ENCODE data around the gene PTAFR. TPM values are rescaled to one million over a fixed set of nuclear protein-coding genes. Genes with fewer than 3 reads are reported as not detected.

PTAFR gene
- total and polyA plus RNA-seq, 8 donors, result 0.45 to 3.5 (median 1.9) TPM; not detected in 1

- Histone ChIP-seq H3K9me3 (no peaks in the 10 kb centered on the region), H3K36me3 (no peaks in the 10 kb centered on the region), H3K4me1 (peaks cover 0 to 14% (median 0%) of the 10 kb centered on the region in 4 donors), H3K27me3 (no peaks in the 10 kb centered on the region), H3K27ac (peak overlapping the region in 2 of 5 donors; percentile 57 to 58), H3K4me3 (no peak overlapping the region)
- WGBS, 5 donors, result 66 to 94% (median 79%) methylated on average over 7 of the region's 7 CpGs
- TF ChIP-seq CTCF (IDR thresholded peaks at IDR 0.05), result no peak
- no peak for DNase-seq
- intact Hi-C loops (cut with DNase I; ENCODE audit: low total_unique reads), result no loop called here
Observed at GRCh38 chr1:28139025-28139712, 37.3 kb downstream of the PTAFR start.

GRCh38 chr1:28136922-28137613 lies 39.4 kb downstream of the PTAFR start:
- no peak overlapping the region for H3K4me3 ChIP-seq
- no peak overlapping the region for H3K27ac ChIP-seq
- no peaks in the 10 kb centered on the region for H3K27me3 ChIP-seq
- intact Hi-C loops (cut with DNase I; ENCODE audit: low total_unique reads), result no loop called here
- WGBS, 5 donors, result 77 to 86% (median 86%) methylated on average over 4 of the region's 4 CpGs
- H3K4me1 ChIP-seq, result peaks cover 0 to 14% (median 0%) of the 10 kb centered on the region in 4 donors
- no peak for DNase-seq
- no peaks in the 10 kb centered on the region for H3K9me3 ChIP-seq
- H3K36me3 ChIP-seq, result no peaks in the 10 kb centered on the region
- TF ChIP-seq EP300 (IDR thresholded peaks at IDR 0.05) (no peak), POLR2A (IDR thresholded peaks at IDR 0.05) (no peak), CTCF (IDR thresholded peaks at IDR 0.05) (no peak), POLR2AphosphoS5 (IDR thresholded peaks at IDR 0.05) (no peak)

GRCh38 chr1:28136169-28136921 lies 40.1 kb downstream of the PTAFR start:
- intact Hi-C loops (cut with DNase I; ENCODE audit: low total_unique reads), result no loop called here
- TF ChIP-seq EP300 (IDR thresholded peaks at IDR 0.05) (no peak), POLR2AphosphoS5 (IDR thresholded peaks at IDR 0.05) (no peak), POLR2A (IDR thresholded peaks at IDR 0.05) (no peak), CTCF (IDR thresholded peaks at IDR 0.05) (no peak)
- Histone ChIP-seq H3K4me1 (peaks cover 0 to 14% (median 0%) of the 10 kb centered on the region in 4 donors), H3K4me3 (no peak overlapping the region), H3K36me3 (no peaks in the 10 kb centered on the region), H3K27ac (peak overlapping the region in 2 of 5 donors; percentile 50 to 73), H3K9me3 (no peaks in the 10 kb centered on the region), H3K27me3 (no peaks in the 10 kb centered on the region)
- no peak for DNase-seq
- WGBS, 5 donors, result 83 to 92% (median 85%) methylated on average over 8 of the region's 8 CpGs

- Histone ChIP-seq H3K4me3 (no peak overlapping the region), H3K36me3 (no peaks in the 10 kb centered on the region), H3K27ac (peak overlapping the region in 2 of 5 donors; percentile 50 to 73), H3K9me3 (no peaks in the 10 kb centered on the region), H3K4me1 (peaks cover 0 to 14% (median 0%) of the 10 kb centered on the region in 4 donors), H3K27me3 (no peaks in the 10 kb centered on the region)
- intact Hi-C loops (cut with DNase I; ENCODE audit: low total_unique reads), result no loop called here
- no peak for DNase-seq
- 68 to 78% (median 74%) methylated on average over 14 of the region's 14 CpGs for WGBS, 5 donors
- TF ChIP-seq POLR2A (IDR thresholded peaks at IDR 0.05) (no peak), POLR2AphosphoS5 (IDR thresholded peaks at IDR 0.05) (no peak), CTCF (IDR thresholded peaks at IDR 0.05) (no peak), EP300 (IDR thresholded peaks at IDR 0.05) (no peak)
Observed at GRCh38 chr1:28135371-28136168, 40.9 kb downstream of the PTAFR start.
